H1 (cell line): ENCODE measurements around the gene TMC4. TPM values are rescaled to one million over a fixed set of nuclear protein-coding genes. Genes with fewer than 3 reads are reported as not detected.

Experiments
- ASH2L ChIP-seq: fragments of 200-600, 300-600 bp; sonication (generic); IDR thresholded peaks from one replicate; pipeline ENCODE4 v1.7.1; 2017; ENCODE audit warnings: low read length
- FOSL1 ChIP-seq: IDR thresholded peaks from 2 replicates; pipeline ENCODE4 v1.6.1; 2011; ENCODE audit warnings: mild to moderate bottlenecking, low read depth, low read length, moderate library complexity; ENCODE audit not compliant: insufficient read depth
- TEAD4 ChIP-seq: IDR thresholded peaks from 2 replicates; pipeline ENCODE4 v1.6.1; 2012; ENCODE audit warnings: low read depth, low read length, inconsistent platforms, mixed read lengths
- polyA plus RNA-seq, 7 experiments: library from polyadenylated mRNA; depleted of rRNA in 3 of 7; stranded (reverse) in 5 of 7; unstranded in 2 of 7; fragments of >200 nt in 5 of 7; fragments of 200-250 nt in 2 of 7; gene quantifications; 1 replicate in 5 of 7; 2 replicates in 1 of 7; 4 replicates in 1 of 7; pipeline versions ENCODE4 v1.2.1 to v1.2.3, GENCODE V29; 2011 to 2013; ENCODE audit warnings: missing spikeins in 2 of 7, mixed read lengths in 2 of 7
- total RNA-seq: library from RNA; stranded (reverse); fragmentation: NEBNext Ultra II Directional; extraction: Animal tissue kit (Norgen Biotek cat#: 25700); gene quantifications from 2 replicates; pipeline ENCODE4 v1.2.1, GENCODE V29; 2021

Gene TMC4
- total and polyA plus RNA-seq, 2 of the 8 experiments (the other 6 are each of a cell fraction or from before 2014, with no cell fraction given), result 5.5 to 6.3 TPM

- TF ChIP-seq FOSL1 (no peak), TEAD4 (no peak), ASH2L (no peak)
Measured at GRCh38 chr19:54147676-54148075, 25.3 kb downstream of the TMC4 start (continued).
